UCSD-AML1 (cell line): ENCODE measurements around the gene VPS26C.

Experiments
- DNase-seq: peaks from one replicate; lab custom pipeline; 2025; ENCODE audit not compliant: unreplicated experiment; lab: John Stamatoyannopoulos, UW

The VPS26C gene

GRCh38 chr21:37206496-37206895 is 60.6 kb downstream of the VPS26C start:
- DNase-seq = no peak

GRCh38 chr21:37204580-37204979 is 62.6 kb downstream of the VPS26C start:
- DNase-seq = no peak

- DNase-seq = no peak
Measured at GRCh38 chr21:37202221-37203110, 64.7 kb downstream of the VPS26C start.

- DNase-seq = no peak
Measured at GRCh38 chr21:37200641-37201480, 66.3 kb downstream of the VPS26C start.

- no peak for DNase-seq
Measured at GRCh38 chr21:37199057-37199924, 67.8 kb downstream of the VPS26C start.

- DNase-seq = no peak
Measured at GRCh38 chr21:37197746-37198145, 69.4 kb downstream of the VPS26C start.

- DNase-seq = no peak
Measured at GRCh38 chr21:37196847-37197246, 70.3 kb downstream of the VPS26C start.

- no peak for DNase-seq
Measured at GRCh38 chr21:37195610-37196009, 71.5 kb downstream of the VPS26C start.

- no peak for DNase-seq
Measured at GRCh38 chr21:37195059-37195458, 72.1 kb downstream of the VPS26C start.

- no peak for DNase-seq
Measured at GRCh38 chr21:37193676-37194075, 73.5 kb downstream of the VPS26C start.

- DNase-seq = no peak
Measured at GRCh38 chr21:37193006-37193405, 74.1 kb downstream of the VPS26C start.

GRCh38 chr21:37192019-37192418 is 75.1 kb downstream of the VPS26C start:
- DNase-seq = no peak

- no peak for DNase-seq
Measured at GRCh38 chr21:37188825-37189224, 78.3 kb downstream of the VPS26C start.

- no peak for DNase-seq
Measured at GRCh38 chr21:37186983-37187382, 80.2 kb downstream of the VPS26C start.

- no peak for DNase-seq
Measured at GRCh38 chr21:37184784-37185593, 82.1 kb downstream of the VPS26C start.

- DNase-seq = no peak
Measured at GRCh38 chr21:37183749-37184148, 83.4 kb downstream of the VPS26C start.

- DNase-seq = no peak
Measured at GRCh38 chr21:37182222-37182621, 84.9 kb downstream of the VPS26C start.

GRCh38 chr21:37181059-37181458 is 86.1 kb downstream of the VPS26C start:
- DNase-seq = no peak

GRCh38 chr21:37176716-37177115 is 90.4 kb downstream of the VPS26C start:
- DNase-seq = no peak
